ENCODE measurements around the gene PRKAG2.
"Not testable (repeated sequence)": the region's sequence is repeated elsewhere in the genome, so short reads cannot be mapped to it uniquely, and the experiment has no call there.

- TF ChIP-seq POLR2A, CTCF (IDR thresholded peaks at IDR 0.05): not testable (repeated sequence)
Measured at GRCh38 chr7:151826316-151826715, 50.6 kb downstream of the PRKAG2 start.
